SIG-M5 treated with dmso at 0.1 percent for 504 hours (cell line): ENCODE data around the gene ADAMTS2.

Experiments used
- DNase-seq: peaks from one replicate; lab custom pipeline; 2025; ENCODE audit not compliant: unreplicated experiment; lab: John Stamatoyannopoulos, UW

Gene ADAMTS2

GRCh38 chr5:179131321-179131835 lies 213.9 kb downstream of the ADAMTS2 start:
- no peak for DNase-seq

GRCh38 chr5:179130101-179130681 lies 215.1 kb downstream of the ADAMTS2 start:
- DNase-seq, result no peak

- no peak for DNase-seq
These were observed 215.6 kb downstream of the ADAMTS2 start for GRCh38 chr5:179129607-179130071.

GRCh38 chr5:179128976-179129375 lies 216.3 kb downstream of the ADAMTS2 start:
- DNase-seq, result no peak

GRCh38 chr5:179128041-179128365 lies 217.3 kb downstream of the ADAMTS2 start:
- DNase-seq, result no peak

- no peak for DNase-seq
These were observed 217.9 kb downstream of the ADAMTS2 start for GRCh38 chr5:179127136-179128040.

- DNase-seq, result no peak
These were observed 218.7 kb downstream of the ADAMTS2 start for GRCh38 chr5:179126506-179126991.

GRCh38 chr5:179125789-179126505 lies 219.3 kb downstream of the ADAMTS2 start:
- DNase-seq, result no peak

- no peak for DNase-seq
These were observed 220.1 kb downstream of the ADAMTS2 start for GRCh38 chr5:179124853-179125788.

GRCh38 chr5:179124273-179124852 lies 220.9 kb downstream of the ADAMTS2 start:
- DNase-seq, result no peak

- DNase-seq, result no peak
These were observed 221.6 kb downstream of the ADAMTS2 start for GRCh38 chr5:179123491-179124272.

- no peak for DNase-seq
These were observed 222.2 kb downstream of the ADAMTS2 start for GRCh38 chr5:179123109-179123426.

- DNase-seq, result no peak
These were observed 222.7 kb downstream of the ADAMTS2 start for GRCh38 chr5:179122411-179123108.

- DNase-seq, result no peak
These were observed 223.6 kb downstream of the ADAMTS2 start for GRCh38 chr5:179121667-179122111.

- no peak for DNase-seq
These were observed 224.2 kb downstream of the ADAMTS2 start for GRCh38 chr5:179120951-179121666.

- no peak for DNase-seq
These were observed 224.8 kb downstream of the ADAMTS2 start for GRCh38 chr5:179120421-179120861.

GRCh38 chr5:179119415-179120170 lies 225.7 kb downstream of the ADAMTS2 start:
- DNase-seq, result no peak
